H9 (cell line): Measurements from ENCODE around the gene MTA1. TPM values are rescaled to one million over a fixed set of nuclear protein-coding genes. Genes with fewer than 3 reads are reported as not detected.

ENCODE experiments used
- DNase-seq: peaks from one replicate; pipeline ENCODE4 v3.0.0-alpha.2; 2017
- H2AFZ ChIP-seq: one replicate; pipeline ENCODE4 v1.6.1; 2013; ENCODE audit warnings: mild to moderate bottlenecking, low read length, control low read depth, moderate library complexity
- H2AK5ac ChIP-seq: 2 replicates; pipeline ENCODE4 v1.6.1; 2013; ENCODE audit warnings: low read length, control low read depth, mixed read lengths; ENCODE audit not compliant: insufficient read length
- H2BK120ac ChIP-seq: one replicate; pipeline ENCODE4 v1.6.1; 2013; ENCODE audit warnings: low read depth, mild to moderate bottlenecking, low read length, control low read depth, inconsistent platforms; ENCODE audit not compliant: poor library complexity, severe bottlenecking
- H2BK12ac ChIP-seq: 2 replicates; pipeline ENCODE4 v1.6.1; 2013; ENCODE audit warnings: low read length, control low read depth, mixed read lengths, low read depth; ENCODE audit not compliant: insufficient read length
- H2BK15ac ChIP-seq: 2 replicates; pipeline ENCODE4 v1.6.1; 2013; ENCODE audit warnings: low read depth, low read length, control low read depth
- H2BK20ac ChIP-seq: one replicate; pipeline ENCODE4 v1.6.1; 2013; ENCODE audit warnings: low read depth, mild to moderate bottlenecking, low read length, control low read depth, inconsistent platforms; ENCODE audit not compliant: poor library complexity, severe bottlenecking
- H2BK5ac ChIP-seq: 2 replicates; pipeline ENCODE4 v1.6.1; 2013; ENCODE audit warnings: low read length, control low read depth, mixed read lengths; ENCODE audit not compliant: insufficient read length
- H3K14ac ChIP-seq: 2 replicates; pipeline ENCODE4 v1.6.1; 2013; ENCODE audit warnings: low read length, control low read depth; ENCODE audit not compliant: insufficient read depth
- H3K18ac ChIP-seq: 2 replicates; pipeline ENCODE4 v1.6.1; 2013; ENCODE audit warnings: low read depth, mild to moderate bottlenecking, mixed read lengths, low read length, control low read depth; ENCODE audit not compliant: insufficient read length
- H3K23ac ChIP-seq: 2 replicates; pipeline ENCODE4 v1.6.1; 2013; ENCODE audit warnings: low read length, control low read depth, mixed read lengths, low read depth; ENCODE audit not compliant: insufficient read length
- H3K23me2 ChIP-seq: 2 replicates; pipeline ENCODE4 v1.6.1; 2013; ENCODE audit warnings: low read depth, mild to moderate bottlenecking, mixed read lengths, low read length, control low read depth; ENCODE audit not compliant: insufficient read length, poor library complexity, severe bottlenecking
- H3K27ac ChIP-seq: 2 replicates; pipeline ENCODE4 v1.5.1; 2013; ENCODE audit warnings: low read length, control low read depth, mixed read lengths, low read depth; ENCODE audit not compliant: insufficient read length
- H3K27me3 ChIP-seq: 2 replicates; pipeline ENCODE4 v1.6.1; 2013; ENCODE audit warnings: low read length, control low read depth, inconsistent platforms; ENCODE audit not compliant: insufficient read depth
- H3K4ac ChIP-seq: 2 replicates; pipeline ENCODE4 v1.6.1; 2013; ENCODE audit warnings: low read depth, mild to moderate bottlenecking, control low read depth, inconsistent platforms, low read length, moderate library complexity
- H3K4me1 ChIP-seq: 2 replicates; pipeline ENCODE4 v1.6.1; 2013; ENCODE audit warnings: low read length, control low read depth, inconsistent platforms; ENCODE audit not compliant: insufficient read depth
- H3K4me2 ChIP-seq: 2 replicates; pipeline ENCODE4 v1.6.1; 2013; ENCODE audit warnings: low read length, control low read depth, mixed read lengths; ENCODE audit not compliant: insufficient read length, insufficient read depth
- H3K56ac ChIP-seq: 2 replicates; pipeline ENCODE4 v1.6.1; 2013; ENCODE audit warnings: low read depth, mild to moderate bottlenecking, mixed read lengths, low read length, control low read depth; ENCODE audit not compliant: insufficient read length
- H3K79me1 ChIP-seq: 2 replicates; pipeline ENCODE4 v1.6.1; 2013; ENCODE audit warnings: low read depth, mild to moderate bottlenecking, moderate library complexity, low read length, control low read depth, inconsistent platforms; ENCODE audit not compliant: insufficient read depth, poor library complexity, severe bottlenecking
- H3K79me2 ChIP-seq: 2 replicates; pipeline ENCODE4 v1.6.1; 2013; ENCODE audit warnings: low read length, control low read depth, inconsistent platforms; ENCODE audit not compliant: insufficient read depth
- H3K9ac ChIP-seq: 2 replicates; pipeline ENCODE4 v1.6.1; 2013; ENCODE audit warnings: low read length, control low read depth, mixed read lengths; ENCODE audit not compliant: insufficient read length; ENCODE audit errors: extremely low read depth
- H3K9me3 ChIP-seq: one replicate; pipeline ENCODE4 v1.6.1; 2013; ENCODE audit warnings: low read depth, low read length, inconsistent platforms; ENCODE audit not compliant: control insufficient read depth
- H3T11ph ChIP-seq: one replicate; pipeline ENCODE4 v1.6.1; 2013; ENCODE audit warnings: mild to moderate bottlenecking, low read length, control low read depth, inconsistent platforms
- H4K20me1 ChIP-seq: one replicate; pipeline ENCODE4 v1.6.1; 2013; ENCODE audit not compliant: control insufficient read depth, insufficient read length, insufficient read depth
- H4K5ac ChIP-seq: 2 replicates; pipeline ENCODE4 v1.6.1; 2013; ENCODE audit warnings: low read depth, mild to moderate bottlenecking, mixed read lengths, low read length, control low read depth; ENCODE audit not compliant: insufficient read length
- H4K8ac ChIP-seq: replicated peaks from 2 replicates; pipeline ENCODE4 v1.6.1; 2013; ENCODE audit warnings: low read length, control low read depth, mixed read lengths, low read depth; ENCODE audit not compliant: insufficient read length
- H4K91ac ChIP-seq: 2 replicates; pipeline ENCODE4 v1.6.1; 2013; ENCODE audit warnings: low read depth, mild to moderate bottlenecking, moderate library complexity, mixed read lengths, low read length, control low read depth; ENCODE audit not compliant: insufficient read length
- H3K27ac Mint-ChIP-seq, 3 experiments: 2 replicates in 2 of 3; 3 replicates in 1 of 3; pipeline ENCODE4 v1.8.0; 2020 to 2021; ENCODE audit warnings: mixed read lengths in 3 of 3, mild to moderate bottlenecking in 1 of 3, moderate library complexity in 1 of 3
- H3K27me3 Mint-ChIP-seq: 2 replicates; pipeline ENCODE4 v1.8.0; 2021; ENCODE audit warnings: low read depth, mild to moderate bottlenecking, moderate library complexity, mixed read lengths
- H3K36me3 Mint-ChIP-seq, 3 experiments: 2 replicates in 2 of 3; 3 replicates in 1 of 3; pipeline ENCODE4 v1.8.0; 2020 to 2021; ENCODE audit warnings: low read depth in 3 of 3, mixed read lengths in 3 of 3; ENCODE audit not compliant: insufficient read depth in 1 of 3
- H3K4me1 Mint-ChIP-seq, 2 experiments: 2 replicates each; pipeline ENCODE4 v1.8.0; 2020; ENCODE audit warnings: mixed read lengths in 2 of 2
- H3K4me3 Mint-ChIP-seq, 2 experiments: 2 replicates in 1 of 2; 3 replicates in 1 of 2; pipeline ENCODE4 v1.8.0; 2020 to 2021; ENCODE audit warnings: mild to moderate bottlenecking in 2 of 2, mixed read lengths in 2 of 2, moderate library complexity in 1 of 2
- H3K9me3 Mint-ChIP-seq, 2 experiments: 2 replicates in 1 of 2; 3 replicates in 1 of 2; pipeline ENCODE4 v1.8.0; 2020; ENCODE audit warnings: mild to moderate bottlenecking in 2 of 2, mixed read lengths in 2 of 2, moderate library complexity in 1 of 2
- WGBS: extraction: QIAGEN DNeasy Blood & Tissue Kit; methylation state at CpG from one replicate; pipeline ENCODE4 v1.1.7; 2013; ENCODE audit warnings: missing lambda C conversion rate, low lambda C conversion rate, mixed read lengths; ENCODE audit not compliant: insufficient read length; ENCODE audit errors: extremely low coverage; 5-methylcytosine and 5-hydroxymethylcytosine counted together
- total RNA-seq: library from RNA; stranded (reverse); gene quantifications from 2 replicates; pipeline ENCODE4 v1.2.1, GENCODE V29; 2021
- TF ChIP-seq, protein P1 (sequence below): fragments of 200-600 bp; sonication (generic); conservative IDR thresholded peaks from 3 replicates; pipeline ENCODE4 v1.8.0; 2021; ENCODE audit warnings: antibody characterized with exemption, mild to moderate bottlenecking

MTA1 gene
- total RNA-seq, 1 experiment from 2014 or later = 230 TPM

GRCh38 chr14:105445901-105446845, 26.5 kb downstream of the MTA1 start:
- Histone ChIP-seq H3K14ac (no peak overlapping the region; the same call in 1 of the 2 replicates), H2BK12ac (no peak overlapping the region), H4K91ac (no peak overlapping the region), H3T11ph (no peak overlapping the region), H3K27me3 (no peaks in the 10 kb centered on the region), H3K9me3 (no peaks in the 10 kb centered on the region), H2BK20ac (no peak overlapping the region), H3K4me2 (no peak overlapping the region), H3K9ac (no peak overlapping the region), H2AFZ (no peak overlapping the region), H3K23ac (no peak overlapping the region), H3K56ac (no peak overlapping the region), H3K23me2 (no peaks in the 10 kb centered on the region), H2BK15ac (no peak overlapping the region; the same call in 1 of the 2 replicates), H3K27ac (no peak overlapping the region), H3K4me1 (no peaks in the 10 kb centered on the region), H4K20me1 (no peaks in the 10 kb centered on the region), H2BK120ac (no peak overlapping the region), H4K8ac (no peak overlapping the region), H2AK5ac (no peak overlapping the region), H3K4ac (no peak overlapping the region), H4K5ac (no peak overlapping the region), H3K79me1 (no peaks in the 10 kb centered on the region), H3K79me2 (no peaks in the 10 kb centered on the region), H2BK5ac (no peak overlapping the region), H3K18ac (no peak overlapping the region)
- no CpG with 5 or more reads among the region's 26 CpGs for WGBS
- H3K9me3 Mint-ChIP-seq = no peaks in the 10 kb centered on the region
- peaks cover 17 to 43% (median 33%) of the 10 kb centered on the region in 3 experiments; a peak in 6 of 7 replicates for H3K36me3 Mint-ChIP-seq
- peak overlapping the region in 1 of 3 experiments; percentile 63; a peak in 1 of 7 replicates for H3K27ac Mint-ChIP-seq
- H3K4me1 Mint-ChIP-seq = no peaks in the 10 kb centered on the region
- H3K4me3 Mint-ChIP-seq = no peak overlapping the region
- TF ChIP-seq, protein P1, sequence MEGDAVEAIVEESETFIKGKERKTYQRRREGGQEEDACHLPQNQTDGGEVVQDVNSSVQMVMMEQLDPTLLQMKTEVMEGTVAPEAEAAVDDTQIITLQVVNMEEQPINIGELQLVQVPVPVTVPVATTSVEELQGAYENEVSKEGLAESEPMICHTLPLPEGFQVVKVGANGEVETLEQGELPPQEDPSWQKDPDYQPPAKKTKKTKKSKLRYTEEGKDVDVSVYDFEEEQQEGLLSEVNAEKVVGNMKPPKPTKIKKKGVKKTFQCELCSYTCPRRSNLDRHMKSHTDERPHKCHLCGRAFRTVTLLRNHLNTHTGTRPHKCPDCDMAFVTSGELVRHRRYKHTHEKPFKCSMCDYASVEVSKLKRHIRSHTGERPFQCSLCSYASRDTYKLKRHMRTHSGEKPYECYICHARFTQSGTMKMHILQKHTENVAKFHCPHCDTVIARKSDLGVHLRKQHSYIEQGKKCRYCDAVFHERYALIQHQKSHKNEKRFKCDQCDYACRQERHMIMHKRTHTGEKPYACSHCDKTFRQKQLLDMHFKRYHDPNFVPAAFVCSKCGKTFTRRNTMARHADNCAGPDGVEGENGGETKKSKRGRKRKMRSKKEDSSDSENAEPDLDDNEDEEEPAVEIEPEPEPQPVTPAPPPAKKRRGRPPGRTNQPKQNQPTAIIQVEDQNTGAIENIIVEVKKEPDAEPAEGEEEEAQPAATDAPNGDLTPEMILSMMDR = no peak
- no peak for DNase-seq
- no peaks in the 10 kb centered on the region for H3K27me3 Mint-ChIP-seq
